OCI-LY3 (cell line): ENCODE measurements around the gene CTRL.

Experiments used
- H2AFZ ChIP-seq: fragments of 200-600, 300-600 bp; shearing (Covaris generic); 2 replicates; pipeline ENCODE4 v1.6.0; 2014; ENCODE audit warnings: antibody characterized with exemption, low read depth, low read length
- H3K27ac ChIP-seq: fragments of 200-600, 300-600 bp; sonication (generic); 2 replicates; pipeline ENCODE4 v1.5.1; 2014; ENCODE audit warnings: mild to moderate bottlenecking, low read length, moderate library complexity, mixed read lengths
- H3K27me3 ChIP-seq: fragments of 200-600, 300-600 bp; sonication (generic); 2 replicates; pipeline ENCODE4 v1.6.1; 2014; ENCODE audit warnings: low read depth, low read length, mixed read lengths
- H3K36me3 ChIP-seq: fragments of 200-600, 300-600 bp; sonication (generic); replicated peaks from 2 replicates; pipeline ENCODE3; 2014; ENCODE audit warnings: low read depth, low read length, mixed read lengths
- H3K4me1 ChIP-seq: fragments of 300-600, 200-600 bp; sonication (generic); 2 replicates; pipeline ENCODE4 v1.6.1; 2014; ENCODE audit warnings: low read length, mixed read lengths
- H3K4me2 ChIP-seq: fragments of 200-600, 300-600 bp; sonication (generic); 2 replicates; pipeline ENCODE4 v1.6.1; 2014; ENCODE audit warnings: low read length, mixed read lengths
- H3K4me3 ChIP-seq: fragments of 300-600, 200-600 bp; sonication (generic); 2 replicates; pipeline ENCODE4 v1.5.1; 2014; ENCODE audit warnings: antibody characterized with exemption, mild to moderate bottlenecking, low read length, moderate library complexity
- H3K79me2 ChIP-seq: fragments of 300-600, 200-600 bp; shearing (Covaris generic); 2 replicates; pipeline ENCODE4 v1.6.1; 2014; ENCODE audit warnings: mild to moderate bottlenecking, low read length, mixed read lengths
- H3K9ac ChIP-seq: fragments of 300-600, 200-600 bp; shearing (Covaris generic); 2 replicates; pipeline ENCODE4 v1.6.0; 2014; ENCODE audit warnings: mild to moderate bottlenecking, low read length, moderate library complexity
- H3K9me3 ChIP-seq: fragments of 200-600, 300-600 bp; shearing (Covaris generic); 2 replicates; pipeline ENCODE4 v1.6.1; 2014; ENCODE audit warnings: low read length, mixed read lengths; ENCODE audit not compliant: insufficient read depth
- H4K20me1 ChIP-seq: fragments of 200-600, 300-600 bp; sonication (generic); 2 replicates; pipeline ENCODE4 v1.6.1; 2016; ENCODE audit warnings: low read length, mixed read lengths; ENCODE audit not compliant: insufficient read depth
- CTCF ChIP-seq: fragments of 200-600, 300-600 bp; sonication (generic); IDR thresholded peaks from 2 replicates; pipeline ENCODE4 v1.5.1; 2014; ENCODE audit warnings: antibody characterized with exemption, low read length, low read depth
- EZH2phosphoT487 ChIP-seq: fragments of 200-600 bp; shearing (Covaris generic); IDR thresholded peaks from 2 replicates; pipeline ENCODE4 v1.6.1; 2018; ENCODE audit warnings: antibody characterized with exemption, mixed run types, low read depth

The CTRL gene

GRCh38 chr16:67944690-67945391 lies 13.2 kb upstream of the CTRL start:
- no peak overlapping the region for H2AFZ ChIP-seq
- H3K9me3 ChIP-seq = no peaks in the 10 kb centered on the region
- H4K20me1 ChIP-seq = peaks cover 18% of the 10 kb centered on the region; the same call in 1 of the 2 replicates
- H3K79me2 ChIP-seq = no peaks in the 10 kb centered on the region; the same call in 1 of the 2 replicates
- H3K4me1 ChIP-seq = no peaks in the 10 kb centered on the region
- H3K27me3 ChIP-seq = no peaks in the 10 kb centered on the region
- H3K36me3 ChIP-seq = peaks cover 37% of the 10 kb centered on the region
- no peak overlapping the region for H3K4me2 ChIP-seq
- no peak overlapping the region for H3K9ac ChIP-seq
- no peak overlapping the region for H3K27ac ChIP-seq
- TF ChIP-seq EZH2phosphoT487 (no peak), CTCF (no peak)
- H3K4me3 ChIP-seq = no peak overlapping the region

GRCh38 chr16:67943619-67944504 lies 12.2 kb upstream of the CTRL start, which contains the start of gene LCAT:
LCAT (minus strand) TSS chr16:67944120; CDS start chr16:67944101, 19 bp downstream.
- Histone ChIP-seq H3K4me3 (no peak within 1 kb of the TSS), H3K4me2 (no peak within 1 kb of the TSS), H2AFZ (no peak within 1 kb of the TSS), H3K4me1 (no peaks in the 10 kb centered on the region), H3K27ac (no peak within 1 kb of the TSS), H3K79me2 (peaks cover 6% of the 10 kb centered on the region; the same call in 1 of the 2 replicates), H3K9me3 (no peaks in the 10 kb centered on the region), H3K36me3 (peaks cover 42% of the 10 kb centered on the region), H3K9ac (no peak within 1 kb of the TSS), H3K27me3 (no peaks in the 10 kb centered on the region), H4K20me1 (peaks cover 18% of the 10 kb centered on the region; the same call in 1 of the 2 replicates)
- TF ChIP-seq CTCF (no peak), EZH2phosphoT487 (no peak)

- peaks cover 6% of the 10 kb centered on the region; the same call in 1 of the 2 replicates for H3K79me2 ChIP-seq
- peaks cover 18% of the 10 kb centered on the region; the same call in 1 of the 2 replicates for H4K20me1 ChIP-seq
- H3K4me3 ChIP-seq = no peak overlapping the region
- H3K9me3 ChIP-seq = no peaks in the 10 kb centered on the region
- TF ChIP-seq EZH2phosphoT487 (no peak), CTCF (no peak)
- H2AFZ ChIP-seq = no peak overlapping the region
- H3K36me3 ChIP-seq = peaks cover 37% of the 10 kb centered on the region
- no peak overlapping the region for H3K9ac ChIP-seq
- no peaks in the 10 kb centered on the region for H3K4me1 ChIP-seq
- H3K27me3 ChIP-seq = no peaks in the 10 kb centered on the region
- no peak overlapping the region for H3K4me2 ChIP-seq
- no peak overlapping the region for H3K27ac ChIP-seq
Measured at GRCh38 chr16:67943256-67943618, 11.6 kb upstream of the CTRL start.
